IPS-NIHi11 (cell line): Measurements from ENCODE around the gene NQO1.

ENCODE experiments used
- DNase-seq: peaks from one replicate; pipeline ENCODE4 v3.0.0; 2012; ENCODE audit warnings: mixed read lengths, low spot score

NQO1 gene

GRCh38 chr16:69706256-69706974, 19.9 kb downstream of the NQO1 start:
- no peak for DNase-seq

- no peak for DNase-seq
These were observed 22.7 kb downstream of the NQO1 start for GRCh38 chr16:69703638-69704037.

GRCh38 chr16:69701866-69702265, 24.5 kb downstream of the NQO1 start:
- no peak for DNase-seq

GRCh38 chr16:69701452-69701851, 24.9 kb downstream of the NQO1 start:
- DNase-seq: no peak

- no peak for DNase-seq
These were observed 26.4 kb downstream of the NQO1 start for GRCh38 chr16:69699915-69700314.

- DNase-seq: no peak
These were observed 28.0 kb downstream of the NQO1 start for GRCh38 chr16:69698404-69698803.

GRCh38 chr16:69693916-69694315, 32.4 kb downstream of the NQO1 start:
- no peak for DNase-seq

GRCh38 chr16:69691980-69692911, 34.1 kb downstream of the NQO1 start:
- no peak for DNase-seq

- no peak for DNase-seq
These were observed 37.8 kb downstream of the NQO1 start for GRCh38 chr16:69688589-69688988.

GRCh38 chr16:69680358-69680757, 46.0 kb downstream of the NQO1 start:
- no peak for DNase-seq

- no peak for DNase-seq
These were observed 53.2 kb downstream of the NQO1 start for GRCh38 chr16:69672998-69673713.

GRCh38 chr16:69672315-69672997, 53.9 kb downstream of the NQO1 start:
- DNase-seq: no peak

- no peak for DNase-seq
These were observed 56.8 kb downstream of the NQO1 start for GRCh38 chr16:69669577-69669976.

- no peak for DNase-seq
These were observed 62.5 kb downstream of the NQO1 start for GRCh38 chr16:69663846-69664245.

GRCh38 chr16:69662901-69663300, 63.5 kb downstream of the NQO1 start:
- no peak for DNase-seq

- DNase-seq: no peak
These were observed 66.2 kb downstream of the NQO1 start for GRCh38 chr16:69660166-69660565.
